NCI-H748 (cell line): Measurements from ENCODE around the gene TMEM238L.

Experiments used
- DNase-seq: peaks from one replicate; lab custom pipeline; 2025; ENCODE audit not compliant: unreplicated experiment; lab: John Stamatoyannopoulos, UW

The TMEM238L gene

GRCh38 chr17:10748531-10749181 lies 55.2 kb downstream of the TMEM238L start:
- no peak for DNase-seq

DNA sequence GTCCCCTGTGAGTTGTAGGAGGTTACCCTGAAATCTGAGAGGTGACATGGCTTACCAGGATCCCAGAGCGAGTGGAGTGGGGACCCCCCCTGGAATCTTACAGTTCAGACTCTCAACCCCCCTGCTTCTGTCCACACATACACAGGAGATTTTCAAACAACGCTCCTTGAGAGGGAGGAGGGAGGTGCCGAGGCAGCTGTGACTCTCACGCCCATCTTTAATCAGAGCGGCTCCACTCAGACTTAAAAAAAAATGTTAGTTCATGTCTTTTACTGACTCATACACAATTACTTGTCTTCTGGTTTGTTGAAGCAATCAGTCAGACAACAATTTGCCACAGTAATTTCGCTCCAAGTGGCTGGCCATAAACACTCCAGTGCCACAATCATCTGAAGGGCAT lies 58.7 kb downstream of the TMEM238L start:
- no peak for DNase-seq
